Karpas-422 (cell line): ENCODE data around the gene ZNF692. TPM values are rescaled to one million over a fixed set of nuclear protein-coding genes. Genes with fewer than 3 reads are reported as not detected.

Source experiments
- small RNA-seq: library from RNA; depleted of rRNA; stranded (forward); fragments of <200 nt; gene quantifications from one replicate; pipeline ENCODE3, GENCODE V24; 2014
- total RNA-seq: library from RNA; depleted of rRNA; stranded (reverse); fragments of >200 nt; shearing (Covaris generic); gene quantifications from 2 replicates; pipeline ENCODE4 v1.2.3, GENCODE V29; 2014; ENCODE audit warnings: low replicate concordance; rRNA removed

ZNF692 gene
- total RNA-seq, 1 experiment from 2014 or later, result 27.2 TPM

Small RNAs within 50 kb of the gene (small RNA-seq; reads per million reads assigned to genes)
- gene MIR3124, result not detected

Other genes starting within 250 kb of the ZNF692 start
- gene OR2T11, start 224.0 kb downstream of the ZNF692 start, total RNA-seq, result not detected in 2 replicates
- gene OR2T35, start 213.8 kb downstream of the ZNF692 start, total RNA-seq, result not detected in 2 replicates
- not detected in 2 replicates for gene OR2T27, start 203.6 kb downstream of the ZNF692 start, total RNA-seq
- not detected in 2 replicates for gene OR14I1, start 156.3 kb downstream of the ZNF692 start, total RNA-seq
- gene LYPD8, start 103.3 kb downstream of the ZNF692 start, total RNA-seq, result not detected in 2 replicates
- 14.6 and 24.1 TPM in 2 replicates for gene SH3BP5L, start 33.2 kb downstream of the ZNF692 start, total RNA-seq
- gene ZNF672, start 20.9 kb downstream of the ZNF692 start, total RNA-seq, result 16.7 and 38.3 TPM in 2 replicates
- 6.1 and 6.9 TPM in 2 replicates for gene PGBD2, start 47.1 kb upstream of the ZNF692 start, total RNA-seq